ENCODE measurements around the gene GPX1. TPM values are rescaled to one million over a fixed set of nuclear protein-coding genes. Genes with fewer than 3 reads are reported as not detected.

The GPX1 gene
- 309 TPM for polyA plus RNA-seq (2012; ENCODE audit: insufficient read length, low read depth)

GRCh38 chr3:49358217-49358883, at the start of gene GPX1:
Gene GPX1, minus strand, starts transcription at chr3:49358353. Its CDS starts 75 bp downstream, at chr3:49358278.
- TF ChIP-seq POLR2AphosphoS5 (IDR thresholded peaks at IDR 0.05; ENCODE audit: low read depth, low read length): no peak; the same call in 1 of the 2 replicates
- TF ChIP-seq FOXP2 (optimal IDR thresholded peaks at IDR 0.05; ENCODE audit: borderline replicate concordance, extremely low read depth, extremely low read length, insufficient read depth): peak; percentile 38
- peak; percentile 69; the same call in 1 of the 2 replicates for TF ChIP-seq TAF1 (IDR thresholded peaks at IDR 0.05; ENCODE audit: borderline replicate concordance, insufficient read depth, low read length)

GRCh38 chr3:49406571-49407565, 48.7 kb upstream of the GPX1 start:
- TF ChIP-seq POLR2AphosphoS5 (IDR thresholded peaks at IDR 0.05; ENCODE audit: low read depth, low read length): no peak
- TF ChIP-seq SIN3A (IDR thresholded peaks at IDR 0.05; ENCODE audit: borderline replicate concordance, insufficient read depth, low read length): no peak
- TF ChIP-seq, protein P1, sequence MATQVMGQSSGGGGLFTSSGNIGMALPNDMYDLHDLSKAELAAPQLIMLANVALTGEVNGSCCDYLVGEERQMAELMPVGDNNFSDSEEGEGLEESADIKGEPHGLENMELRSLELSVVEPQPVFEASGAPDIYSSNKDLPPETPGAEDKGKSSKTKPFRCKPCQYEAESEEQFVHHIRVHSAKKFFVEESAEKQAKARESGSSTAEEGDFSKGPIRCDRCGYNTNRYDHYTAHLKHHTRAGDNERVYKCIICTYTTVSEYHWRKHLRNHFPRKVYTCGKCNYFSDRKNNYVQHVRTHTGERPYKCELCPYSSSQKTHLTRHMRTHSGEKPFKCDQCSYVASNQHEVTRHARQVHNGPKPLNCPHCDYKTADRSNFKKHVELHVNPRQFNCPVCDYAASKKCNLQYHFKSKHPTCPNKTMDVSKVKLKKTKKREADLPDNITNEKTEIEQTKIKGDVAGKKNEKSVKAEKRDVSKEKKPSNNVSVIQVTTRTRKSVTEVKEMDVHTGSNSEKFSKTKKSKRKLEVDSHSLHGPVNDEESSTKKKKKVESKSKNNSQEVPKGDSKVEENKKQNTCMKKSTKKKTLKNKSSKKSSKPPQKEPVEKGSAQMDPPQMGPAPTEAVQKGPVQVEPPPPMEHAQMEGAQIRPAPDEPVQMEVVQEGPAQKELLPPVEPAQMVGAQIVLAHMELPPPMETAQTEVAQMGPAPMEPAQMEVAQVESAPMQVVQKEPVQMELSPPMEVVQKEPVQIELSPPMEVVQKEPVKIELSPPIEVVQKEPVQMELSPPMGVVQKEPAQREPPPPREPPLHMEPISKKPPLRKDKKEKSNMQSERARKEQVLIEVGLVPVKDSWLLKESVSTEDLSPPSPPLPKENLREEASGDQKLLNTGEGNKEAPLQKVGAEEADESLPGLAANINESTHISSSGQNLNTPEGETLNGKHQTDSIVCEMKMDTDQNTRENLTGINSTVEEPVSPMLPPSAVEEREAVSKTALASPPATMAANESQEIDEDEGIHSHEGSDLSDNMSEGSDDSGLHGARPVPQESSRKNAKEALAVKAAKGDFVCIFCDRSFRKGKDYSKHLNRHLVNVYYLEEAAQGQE (IDR thresholded peaks at IDR 0.05; ENCODE audit: insufficient read depth in 1 of 2, low read depth in 2 of 2, low read length in 2 of 2): no peak
- TF ChIP-seq FOXP2 (optimal IDR thresholded peaks at IDR 0.05; ENCODE audit: borderline replicate concordance, extremely low read depth, extremely low read length, insufficient read depth): no peak
- TF ChIP-seq TAF1 (IDR thresholded peaks at IDR 0.05; ENCODE audit: borderline replicate concordance, insufficient read depth, low read length): no peak

GRCh38 chr3:49403891-49404290, 45.7 kb upstream of the GPX1 start:
- TF ChIP-seq TAF1 (IDR thresholded peaks at IDR 0.05; ENCODE audit: borderline replicate concordance, insufficient read depth, low read length): no peak
- no peak for TF ChIP-seq FOXP2 (optimal IDR thresholded peaks at IDR 0.05; ENCODE audit: borderline replicate concordance, extremely low read depth, extremely low read length, insufficient read depth)

- TF ChIP-seq TAF1 (IDR thresholded peaks at IDR 0.05; ENCODE audit: borderline replicate concordance, insufficient read depth, low read length) (no peak), POLR2AphosphoS5 (IDR thresholded peaks at IDR 0.05; ENCODE audit: low read depth, low read length) (no peak), FOXP2 (optimal IDR thresholded peaks at IDR 0.05; ENCODE audit: borderline replicate concordance, extremely low read depth, extremely low read length, insufficient read depth) (no peak), SIN3A (IDR thresholded peaks at IDR 0.05; ENCODE audit: borderline replicate concordance, insufficient read depth, low read length) (no peak)
- TF ChIP-seq, protein P1 (IDR thresholded peaks at IDR 0.05; ENCODE audit: insufficient read depth in 1 of 2, low read depth in 2 of 2, low read length in 2 of 2): no peak
Observed at GRCh38 chr3:49401766-49402165, 43.6 kb upstream of the GPX1 start.

DNA sequence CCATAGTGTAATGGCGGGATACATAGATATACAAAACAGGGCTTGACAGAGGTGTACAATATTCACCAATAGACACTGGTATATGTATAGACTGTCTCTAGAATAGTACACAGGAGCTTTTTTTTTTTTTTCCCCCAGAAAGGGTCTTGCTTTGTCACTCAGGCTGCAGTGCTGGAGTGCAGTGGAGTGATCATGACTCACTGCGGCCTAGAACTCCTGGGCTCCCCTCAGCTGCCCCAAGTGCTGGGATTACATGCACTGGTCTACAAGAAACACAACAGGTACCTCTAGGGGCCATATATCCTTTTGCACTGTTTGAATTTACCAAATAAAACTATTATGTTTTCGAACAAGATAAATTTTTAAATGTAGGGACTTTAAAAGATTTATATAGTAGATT, 41.3 kb upstream of the GPX1 start:
- TF ChIP-seq, protein P1 (IDR thresholded peaks at IDR 0.05; ENCODE audit: insufficient read depth in 1 of 2, low read depth in 2 of 2, low read length in 2 of 2): no peak
- TF ChIP-seq FOXP2 (optimal IDR thresholded peaks at IDR 0.05; ENCODE audit: borderline replicate concordance, extremely low read depth, extremely low read length, insufficient read depth): no peak
- TF ChIP-seq POLR2AphosphoS5 (IDR thresholded peaks at IDR 0.05; ENCODE audit: low read depth, low read length): no peak
- TF ChIP-seq TAF1 (IDR thresholded peaks at IDR 0.05; ENCODE audit: borderline replicate concordance, insufficient read depth, low read length): no peak
- no peak for TF ChIP-seq SIN3A (IDR thresholded peaks at IDR 0.05; ENCODE audit: borderline replicate concordance, insufficient read depth, low read length)

Measured in PFSK-1 (cell line).